Gastrocnemius medialis (tissue), 4 donors: ENCODE measurements around the gene PLCG1.

ENCODE experiments used
- CTCF ChIP-seq, 5 experiments: fragments of 450-650 bp in 3 of 5; fragments of 200-600 bp in 2 of 5; sonication (generic) in 2 of 5; IDR thresholded peaks in 4 of 5; conservative IDR thresholded peaks in 1 of 5; 1 replicate in 4 of 5; 2 replicates in 1 of 5; pipeline ENCODE4 v1.5.1; 2016 to 2019; ENCODE audit warnings: antibody characterized with exemption in 5 of 5, mild to moderate bottlenecking in 3 of 5, moderate library complexity in 3 of 5
- POLR2A ChIP-seq, 2 donors: fragments of 450-650 bp; IDR thresholded peaks; one replicate each; pipeline ENCODE4 v1.6.1; 2017; ENCODE audit warnings: antibody characterized with exemption in 2 of 2, mild to moderate bottlenecking in 2 of 2, moderate library complexity in 2 of 2

GRCh38 chr20:41178904-41179432, 41.6 kb downstream of the PLCG1 start:
- TF ChIP-seq CTCF (IDR thresholded peaks at IDR 0.05 in 4 of 5, conservative IDR thresholded peaks at IDR 0.05 in 1 of 5), result no peak
- TF ChIP-seq POLR2A (IDR thresholded peaks at IDR 0.05), result no peak
